ENCODE data around the gene AGTRAP.

The AGTRAP gene

GRCh38 chr1:11784993-11785769, 49.2 kb downstream of the AGTRAP start:
- no peak for DNase-seq

- no peak for DNase-seq
Measured at GRCh38 chr1:11786168-11786567, 50.2 kb downstream of the AGTRAP start.

GRCh38 chr1:11787251-11787803, 51.4 kb downstream of the AGTRAP start:
- DNase-seq: no peak

- no peak for DNase-seq
Measured at GRCh38 chr1:11787804-11788436, 52.0 kb downstream of the AGTRAP start.

GRCh38 chr1:11788549-11789053, 52.7 kb downstream of the AGTRAP start:
- DNase-seq: no peak

GRCh38 chr1:11789126-11790067, 53.5 kb downstream of the AGTRAP start:
- DNase-seq: no peak

- no peak for DNase-seq
Measured at GRCh38 chr1:11790101-11790879, 54.4 kb downstream of the AGTRAP start.

- DNase-seq: no peak
Measured at GRCh38 chr1:11790880-11791715, 55.2 kb downstream of the AGTRAP start.

- DNase-seq: no peak
Measured at GRCh38 chr1:11792106-11792505, 56.2 kb downstream of the AGTRAP start.

GRCh38 chr1:11793819-11794218, 57.9 kb downstream of the AGTRAP start:
- no peak for DNase-seq

GRCh38 chr1:11794446-11795237, 58.7 kb downstream of the AGTRAP start:
- DNase-seq: no peak

GRCh38 chr1:11795238-11795890, 59.4 kb downstream of the AGTRAP start:
- DNase-seq: no peak

- DNase-seq: no peak
Measured at GRCh38 chr1:11796036-11796828, 60.3 kb downstream of the AGTRAP start.

- DNase-seq: no peak
Measured at GRCh38 chr1:11797525-11798216, 61.7 kb downstream of the AGTRAP start.

GRCh38 chr1:11799099-11799498, 63.2 kb downstream of the AGTRAP start:
- DNase-seq: no peak

GRCh38 chr1:11799896-11800295, 64.0 kb downstream of the AGTRAP start:
- no peak for DNase-seq

- DNase-seq: no peak
Measured at GRCh38 chr1:11800391-11800755, 64.4 kb downstream of the AGTRAP start.

Measured in GDM1 (cell line).